Mucosa of rectum (tissue), 2 donors: ENCODE results near the gene KLHL40.

Source experiments
- H3K27ac ChIP-seq, 2 donors: one replicate each; pipeline ENCODE4 v1.7.0; 2013; ENCODE audit warnings: inconsistent platforms in 2 of 2, low read depth in 2 of 2, low read length in 2 of 2
- H3K27me3 ChIP-seq, 2 donors: one replicate each; pipeline ENCODE4 v1.7.0; 2013; ENCODE audit warnings: low read length in 2 of 2; ENCODE audit not compliant: control insufficient read depth in 2 of 2, insufficient read depth in 2 of 2
- H3K36me3 ChIP-seq, 2 donors: one replicate each; pipeline ENCODE4 v1.7.0; 2013; ENCODE audit warnings: low read length in 2 of 2; ENCODE audit not compliant: control insufficient read depth in 2 of 2, insufficient read depth in 2 of 2
- H3K4me1 ChIP-seq, 2 donors: one replicate each; pipeline ENCODE4 v1.7.0; 2013; ENCODE audit warnings: low read length in 2 of 2, mild to moderate bottlenecking in 1 of 2; ENCODE audit not compliant: control insufficient read depth in 2 of 2, insufficient read depth in 2 of 2
- H3K4me3 ChIP-seq, 2 donors: one replicate each; pipeline ENCODE4 v1.7.0; 2013; ENCODE audit warnings: low read length in 2 of 2
- H3K9ac ChIP-seq, 2 donors: one replicate each; pipeline ENCODE4 v1.7.0; 2013; ENCODE audit warnings: low read length in 2 of 2, low read depth in 1 of 2, mild to moderate bottlenecking in 1 of 2
- H3K9me3 ChIP-seq, 2 donors: one replicate each; pipeline ENCODE4 v1.7.0; 2013; ENCODE audit warnings: low read length in 2 of 2; ENCODE audit not compliant: control insufficient read depth in 2 of 2
- donor health status: healthy.
- donor health status: Normal muscosa, but diverticular disease.

KLHL40 gene

DNA sequence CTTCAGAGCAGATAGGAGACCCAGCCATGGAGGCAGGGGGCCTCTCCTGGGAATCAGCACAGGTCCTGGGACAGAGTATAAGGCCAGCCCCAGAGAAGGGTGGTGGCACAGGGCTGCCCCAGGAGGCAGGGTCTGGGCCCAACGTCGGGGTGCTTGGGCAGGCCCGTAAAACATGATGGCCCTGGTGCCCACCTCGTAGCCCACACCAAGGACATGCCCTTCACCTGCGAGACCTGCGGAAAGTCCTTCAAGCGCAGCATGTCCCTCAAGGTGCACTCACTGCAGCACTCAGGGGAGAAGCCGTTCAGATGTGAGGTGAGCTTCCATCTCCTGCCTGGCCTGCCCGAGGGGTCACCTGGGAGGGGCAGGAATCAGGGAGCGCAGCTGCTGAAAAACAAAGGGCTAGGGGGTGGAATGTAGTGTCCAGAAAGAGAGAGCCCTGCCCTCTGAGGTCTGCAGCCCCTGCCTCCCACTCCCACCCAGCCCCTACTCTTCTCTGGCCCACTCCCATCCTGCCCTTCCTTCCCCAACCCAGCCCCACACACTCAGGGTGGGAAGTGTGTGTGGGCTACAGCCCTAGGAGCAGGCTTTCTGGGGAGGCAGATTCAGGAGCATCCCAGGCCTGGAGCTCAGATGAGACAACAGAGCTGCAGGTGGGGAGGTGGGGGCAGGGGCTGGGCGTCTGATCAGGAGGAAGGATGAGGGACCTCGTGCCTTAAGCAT lies 22.4 kb upstream of the KLHL40 start:
- H3K27me3 ChIP-seq: no peaks in the 10 kb centered on the region
- no peaks in the 10 kb centered on the region for H3K36me3 ChIP-seq
- no peaks in the 10 kb centered on the region for H3K9me3 ChIP-seq
- H3K4me3 ChIP-seq: no peak overlapping the region
- H3K27ac ChIP-seq: no peak overlapping the region
- no peak overlapping the region for H3K9ac ChIP-seq
- H3K4me1 ChIP-seq: peaks cover 0 to 3% of the 10 kb centered on the region in 2 donors

DNA sequence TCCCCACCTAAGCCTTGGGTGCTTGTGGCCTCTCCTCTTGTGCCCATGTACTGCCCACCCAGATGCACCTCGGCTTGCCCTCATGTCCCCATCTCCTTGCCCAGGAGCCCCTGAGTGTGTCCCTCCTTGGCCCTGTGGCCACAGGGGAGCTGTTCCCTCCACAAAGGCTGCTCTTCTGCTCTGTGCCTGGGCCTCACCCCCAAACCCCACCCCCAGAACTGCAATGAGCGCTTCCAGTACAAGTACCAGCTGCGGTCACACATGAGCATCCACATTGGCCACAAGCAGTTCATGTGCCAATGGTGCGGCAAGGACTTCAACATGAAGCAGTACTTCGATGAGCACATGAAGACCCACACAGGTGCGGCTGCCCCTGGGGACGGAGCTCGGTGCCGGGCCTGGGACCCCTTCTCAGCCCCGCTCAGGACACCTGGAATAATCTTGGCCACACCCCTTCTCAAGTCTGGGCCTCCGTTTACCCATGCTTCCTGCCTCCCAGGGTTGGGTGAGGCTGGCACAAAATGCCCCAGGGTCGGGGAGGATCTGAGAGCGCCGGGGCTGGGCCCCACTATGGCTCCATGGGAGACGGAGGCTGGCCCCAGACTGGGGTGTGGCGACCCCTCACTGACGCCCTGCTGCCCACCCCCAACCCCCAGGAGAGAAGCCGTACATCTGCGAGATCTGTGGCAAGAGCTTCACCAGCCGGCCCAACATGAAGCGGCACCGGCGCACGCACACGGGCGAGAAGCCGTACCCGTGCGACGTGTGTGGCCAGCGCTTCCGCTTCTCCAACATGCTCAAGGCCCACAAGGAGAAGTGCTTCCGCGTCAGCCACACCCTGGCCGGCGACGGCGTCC lies 21.5 kb upstream of the KLHL40 start:
- H3K36me3 ChIP-seq: no peaks in the 10 kb centered on the region
- no peaks in the 10 kb centered on the region for H3K9me3 ChIP-seq
- H3K9ac ChIP-seq: no peak overlapping the region
- peaks cover 0 to 3% of the 10 kb centered on the region in 2 donors for H3K4me1 ChIP-seq
- no peak overlapping the region for H3K27ac ChIP-seq
- no peak overlapping the region for H3K4me3 ChIP-seq
- H3K27me3 ChIP-seq: no peaks in the 10 kb centered on the region

GRCh38 chr3:42664438-42664803 lies 20.9 kb upstream of the KLHL40 start:
- H3K9ac ChIP-seq: no peak overlapping the region
- no peak overlapping the region for H3K4me3 ChIP-seq
- H3K36me3 ChIP-seq: no peaks in the 10 kb centered on the region
- H3K4me1 ChIP-seq: peaks cover 0 to 3% of the 10 kb centered on the region in 2 donors
- H3K27me3 ChIP-seq: no peaks in the 10 kb centered on the region
- no peaks in the 10 kb centered on the region for H3K9me3 ChIP-seq
- no peak overlapping the region for H3K27ac ChIP-seq

DNA sequence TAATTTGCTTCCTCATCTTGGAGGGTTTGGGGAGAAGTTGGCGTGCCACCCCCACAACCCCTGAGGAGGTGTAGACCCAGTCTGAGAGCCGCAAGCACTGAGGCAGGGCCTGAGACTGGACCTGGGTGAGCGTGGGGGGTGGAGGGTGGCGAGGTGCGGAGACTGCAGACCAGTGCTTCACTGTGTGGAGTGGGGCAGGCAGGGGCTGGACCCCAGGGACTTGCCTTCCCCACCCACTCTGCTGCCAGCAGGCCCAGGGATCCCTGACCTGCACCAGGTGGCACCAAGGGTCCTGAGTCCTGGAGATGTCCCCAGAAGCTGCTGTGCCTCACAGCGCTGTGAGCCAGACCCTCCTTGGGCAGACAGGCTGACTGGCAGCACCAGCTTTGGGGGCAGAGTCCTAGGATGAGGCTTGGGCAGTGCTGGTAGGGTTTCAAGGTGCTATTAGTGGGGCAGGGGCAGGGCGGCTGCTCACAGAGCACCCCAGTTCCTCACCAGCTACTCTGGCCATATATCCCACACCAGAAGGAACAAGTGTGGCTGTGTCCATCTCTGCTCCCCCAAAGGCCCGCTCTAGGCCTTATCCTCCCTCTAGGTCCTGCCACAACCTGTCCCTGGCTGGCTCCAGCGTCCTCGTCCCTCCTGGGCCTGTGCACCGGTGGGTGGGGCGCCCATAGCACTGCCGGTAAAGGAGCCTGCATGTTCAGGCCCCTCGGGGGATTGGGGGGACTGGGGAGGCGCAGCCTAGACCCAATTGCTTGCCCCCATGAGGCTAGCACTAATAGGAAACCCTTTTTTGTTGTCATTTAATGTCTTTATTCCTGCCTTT lies 20.1 kb upstream of the KLHL40 start:
- Histone ChIP-seq H3K36me3 (no peaks in the 10 kb centered on the region), H3K4me1 (peaks cover 0 to 3% of the 10 kb centered on the region in 2 donors), H3K27ac (no peak overlapping the region), H3K27me3 (no peaks in the 10 kb centered on the region), H3K9ac (no peak overlapping the region), H3K9me3 (no peaks in the 10 kb centered on the region), H3K4me3 (no peak overlapping the region)

- H3K9ac ChIP-seq: no peak overlapping the region
- no peaks in the 10 kb centered on the region for H3K9me3 ChIP-seq
- H3K4me3 ChIP-seq: no peak overlapping the region
- no peaks in the 10 kb centered on the region for H3K36me3 ChIP-seq
- H3K27me3 ChIP-seq: no peaks in the 10 kb centered on the region
- H3K27ac ChIP-seq: no peak overlapping the region
- peaks cover 0 to 3% of the 10 kb centered on the region in 2 donors for H3K4me1 ChIP-seq
Observed at GRCh38 chr3:42666022-42666421, 19.3 kb upstream of the KLHL40 start.

DNA sequence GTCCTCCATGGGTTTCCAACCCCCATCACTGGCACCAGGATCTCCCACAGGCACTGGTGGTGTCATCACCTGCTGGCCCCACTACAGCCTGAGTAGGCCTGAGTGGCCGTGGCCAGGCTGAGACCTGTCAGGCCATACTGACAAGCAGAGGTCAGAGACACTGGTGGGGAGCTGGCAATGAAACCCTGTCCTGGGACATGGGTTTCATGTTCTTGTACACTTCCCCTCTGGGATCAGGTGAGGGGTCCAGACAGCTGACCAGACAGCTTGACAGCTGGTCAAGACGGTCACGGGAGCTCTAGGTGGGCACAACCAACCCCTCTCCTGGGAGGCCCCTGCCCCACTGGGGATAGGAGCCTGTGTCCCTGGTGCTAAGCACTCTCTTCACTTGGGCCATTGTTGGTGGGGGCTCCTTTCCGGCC lies 18.7 kb upstream of the KLHL40 start:
- Histone ChIP-seq H3K27me3 (no peaks in the 10 kb centered on the region), H3K27ac (no peak overlapping the region), H3K9me3 (no peaks in the 10 kb centered on the region), H3K36me3 (no peaks in the 10 kb centered on the region), H3K4me1 (peaks cover 0 to 3% of the 10 kb centered on the region in 2 donors), H3K9ac (no peak overlapping the region), H3K4me3 (no peak overlapping the region)

DNA sequence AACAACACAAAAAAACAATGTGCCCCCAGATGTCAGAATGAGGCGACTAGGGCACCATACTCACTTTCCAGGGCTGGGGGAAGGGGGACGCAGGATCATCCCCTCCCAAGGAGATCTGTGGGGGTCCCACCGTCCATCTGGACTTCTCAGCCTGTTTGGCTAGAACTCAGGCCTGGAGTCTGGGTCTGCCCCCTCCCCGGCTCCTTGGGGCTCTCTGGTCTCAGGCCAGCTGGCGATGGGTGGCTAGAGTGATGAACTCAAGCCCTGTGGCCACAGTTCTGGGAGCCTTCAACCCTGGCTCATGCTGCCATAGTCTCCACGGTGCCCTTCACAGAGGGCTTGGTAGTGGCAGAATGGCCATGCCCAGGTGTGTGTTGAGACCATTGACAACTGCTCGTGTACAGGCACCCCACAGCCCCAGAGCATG lies 18.2 kb upstream of the KLHL40 start:
- peaks cover 0 to 3% of the 10 kb centered on the region in 2 donors for H3K4me1 ChIP-seq
- H3K27me3 ChIP-seq: no peaks in the 10 kb centered on the region
- H3K9ac ChIP-seq: no peak overlapping the region
- no peak overlapping the region for H3K4me3 ChIP-seq
- no peaks in the 10 kb centered on the region for H3K36me3 ChIP-seq
- H3K27ac ChIP-seq: no peak overlapping the region
- no peaks in the 10 kb centered on the region for H3K9me3 ChIP-seq

DNA sequence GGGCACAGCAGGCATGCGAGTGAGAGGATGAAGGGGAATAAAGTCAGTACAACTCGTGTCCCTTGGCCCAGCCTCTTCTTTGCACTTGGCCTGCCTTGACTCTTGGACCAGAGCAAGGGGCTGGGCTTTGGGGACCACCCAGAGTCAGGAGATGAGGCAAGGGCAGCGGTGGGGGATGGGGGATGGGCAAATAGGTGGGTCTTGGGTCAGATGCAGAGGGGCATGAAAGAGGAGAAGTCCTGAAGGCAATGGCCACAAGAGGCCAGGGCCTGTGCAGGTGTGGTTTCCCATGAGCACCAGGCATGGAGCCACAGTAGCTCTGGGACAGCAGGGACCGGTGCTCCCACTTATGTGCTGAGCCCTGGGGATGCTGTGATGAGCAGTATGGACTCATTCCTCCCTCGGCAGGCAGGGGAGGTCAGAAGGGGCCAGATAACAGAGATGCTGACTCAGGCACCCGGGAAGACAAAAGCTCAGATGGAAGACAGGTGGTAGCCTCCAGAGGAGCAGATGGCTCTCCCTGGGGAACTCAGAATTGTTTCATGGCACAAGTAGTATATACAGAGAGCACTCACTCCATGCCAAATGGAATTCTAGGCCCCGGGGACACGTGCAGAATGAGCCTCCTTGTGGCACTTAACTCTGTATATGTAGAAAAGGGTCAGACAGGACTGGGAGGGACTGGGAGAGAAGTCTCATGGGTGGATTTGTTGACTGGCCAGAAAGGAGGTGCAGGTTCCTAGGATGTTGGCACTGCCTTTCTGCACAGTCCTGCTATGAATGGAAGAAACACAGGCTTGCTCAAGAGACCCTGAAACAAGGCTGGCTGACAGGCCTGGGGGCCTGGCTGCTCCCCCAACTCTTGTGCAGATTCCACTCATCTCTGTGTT lies 17.6 kb upstream of the KLHL40 start:
- no peak overlapping the region for H3K4me3 ChIP-seq
- no peak overlapping the region for H3K27ac ChIP-seq
- H3K4me1 ChIP-seq: peaks cover 0 to 3% of the 10 kb centered on the region in 2 donors
- no peaks in the 10 kb centered on the region for H3K27me3 ChIP-seq
- no peaks in the 10 kb centered on the region for H3K36me3 ChIP-seq
- no peak overlapping the region for H3K9ac ChIP-seq
- no peaks in the 10 kb centered on the region for H3K9me3 ChIP-seq

DNA sequence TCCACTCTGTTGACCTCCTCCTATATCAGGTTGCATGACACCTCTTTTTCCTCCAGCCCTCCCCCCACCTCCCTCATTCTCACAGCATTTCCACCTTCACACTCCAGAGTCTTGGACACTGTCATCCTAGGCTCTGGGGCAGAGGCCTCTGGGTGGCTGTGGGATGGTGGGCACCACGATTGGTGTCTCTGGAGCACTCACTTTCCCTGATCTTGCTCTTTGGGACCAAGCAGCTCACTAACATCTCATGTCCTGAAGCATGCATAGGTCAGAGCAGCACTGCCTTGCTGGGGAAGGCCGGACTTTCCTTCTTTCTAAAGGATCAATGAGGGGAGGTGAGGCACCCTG lies 16.9 kb upstream of the KLHL40 start:
- Histone ChIP-seq H3K4me3 (no peak overlapping the region), H3K27ac (no peak overlapping the region), H3K9ac (no peak overlapping the region), H3K4me1 (peaks cover 0 to 3% of the 10 kb centered on the region in 2 donors), H3K27me3 (no peaks in the 10 kb centered on the region), H3K9me3 (no peaks in the 10 kb centered on the region), H3K36me3 (no peaks in the 10 kb centered on the region)
